Measurements from ENCODE around the gene NPC1L1. TPM values are rescaled to one million over a fixed set of nuclear protein-coding genes. Genes with fewer than 3 reads are reported as not detected.
A peak's percentile ranks its signal among the peaks of the same experiment; 100 is the strongest.
"Not testable (repeated sequence)": the region's sequence is repeated elsewhere in the genome, so short reads cannot be mapped to it uniquely, and the experiment has no call there.

NPC1L1 gene
- total and polyA plus RNA-seq, 2 donors (not counting 1 experiment from before 2014, with no cell fraction given): 0.07 TPM; not detected in 1

DNA sequence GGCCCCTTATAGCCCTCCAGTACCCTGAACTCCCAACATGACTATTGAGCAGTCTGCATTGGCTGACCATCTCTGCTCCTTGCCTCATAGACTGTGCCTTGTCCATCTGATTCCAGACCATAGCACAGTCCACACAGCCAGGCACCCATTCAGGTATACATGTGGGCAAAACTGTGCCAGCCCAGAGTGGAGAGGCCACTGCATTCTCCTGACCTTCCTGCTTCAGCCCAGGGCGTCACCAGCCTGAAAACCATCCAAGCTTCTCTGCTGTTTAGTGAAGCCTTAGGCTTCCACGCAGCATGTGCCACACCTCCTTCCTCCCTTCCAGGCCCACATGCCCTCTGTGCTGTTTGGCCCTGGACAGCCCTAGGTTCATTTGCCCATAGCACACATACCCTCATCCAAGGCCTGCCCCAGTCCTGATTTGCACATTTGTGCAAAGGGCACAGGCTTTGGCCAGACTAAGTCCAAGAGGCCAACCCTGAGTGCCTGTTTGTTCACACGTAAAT is 22.1 kb upstream of the NPC1L1 start:
- Histone ChIP-seq H3K79me2 (ENCODE audit: control insufficient read depth, insufficient read depth, low read length) (peaks cover 4% of the 10 kb centered on the region), H3K9me3 (ENCODE audit: control extremely low read depth in 1 of 3, control insufficient read depth in 2 of 3, insufficient read depth in 1 of 3, low read length in 2 of 3) (no peaks in the 10 kb centered on the region), H3K27ac (ENCODE audit: low read length in 2 of 2) (no peak overlapping the region), H3K27me3 (replicated peaks in 1 of 4; ENCODE audit: control extremely low read depth in 1 of 4, control insufficient read depth in 3 of 4, insufficient read depth in 4 of 4, low read length in 3 of 4) (no peaks in the 10 kb centered on the region), H3K36me3 (replicated peaks in 1 of 2; ENCODE audit: control extremely low read depth in 1 of 2, control insufficient read depth in 1 of 2, extremely low read depth in 1 of 2, insufficient read depth in 2 of 2, low read length in 1 of 2) (peaks cover 2 to 41% of the 10 kb centered on the region in 2 experiments), H3K4me2 (replicated peaks; ENCODE audit: low read depth, low read length, poor library complexity, severe bottlenecking) (no peak overlapping the region), H2AFZ (ENCODE audit: insufficient read depth, low read depth, low read length, poor library complexity, severe bottlenecking) (no peak overlapping the region), H4K20me1 (ENCODE audit: control insufficient read depth, insufficient read depth, low read length, poor library complexity, severe bottlenecking) (peaks cover 9% of the 10 kb centered on the region), H3K4me1 (ENCODE audit: control insufficient read depth in 2 of 2, insufficient read depth in 2 of 2, low read length in 2 of 2) (no peaks in the 10 kb centered on the region), H3K4me3 (ENCODE audit: control extremely low read depth in 1 of 5, extremely low read depth in 1 of 5, insufficient read depth in 1 of 5, low read depth in 2 of 5, low read length in 4 of 5) (no peak overlapping the region), H3K9ac (ENCODE audit: low read length) (no peak overlapping the region)
- Mint-ChIP-seq H3K9me3 (ENCODE audit: insufficient read depth) (no peaks in the 10 kb centered on the region), H3K4me1 (no peaks in the 10 kb centered on the region), H3K27ac (peak overlapping the region; percentile 20), H3K27me3 (no peaks in the 10 kb centered on the region), H3K4me3 (no peak overlapping the region)
- no peak for ATAC-seq (ENCODE audit: low read depth)
- intact Hi-C loops (cut with micrococcal nuclease): no loop called here
- POLR2A ChIA-PET: no interaction called here
- peak; percentile 4 for DNase-seq
- CTCF ChIA-PET: interaction anchor here (4.6 kb wide), 1 partner anchor 322 kb away, joined by 42 read pairs; no protein-coding TSS in a partner anchor
- TF ChIP-seq, protein P1, sequence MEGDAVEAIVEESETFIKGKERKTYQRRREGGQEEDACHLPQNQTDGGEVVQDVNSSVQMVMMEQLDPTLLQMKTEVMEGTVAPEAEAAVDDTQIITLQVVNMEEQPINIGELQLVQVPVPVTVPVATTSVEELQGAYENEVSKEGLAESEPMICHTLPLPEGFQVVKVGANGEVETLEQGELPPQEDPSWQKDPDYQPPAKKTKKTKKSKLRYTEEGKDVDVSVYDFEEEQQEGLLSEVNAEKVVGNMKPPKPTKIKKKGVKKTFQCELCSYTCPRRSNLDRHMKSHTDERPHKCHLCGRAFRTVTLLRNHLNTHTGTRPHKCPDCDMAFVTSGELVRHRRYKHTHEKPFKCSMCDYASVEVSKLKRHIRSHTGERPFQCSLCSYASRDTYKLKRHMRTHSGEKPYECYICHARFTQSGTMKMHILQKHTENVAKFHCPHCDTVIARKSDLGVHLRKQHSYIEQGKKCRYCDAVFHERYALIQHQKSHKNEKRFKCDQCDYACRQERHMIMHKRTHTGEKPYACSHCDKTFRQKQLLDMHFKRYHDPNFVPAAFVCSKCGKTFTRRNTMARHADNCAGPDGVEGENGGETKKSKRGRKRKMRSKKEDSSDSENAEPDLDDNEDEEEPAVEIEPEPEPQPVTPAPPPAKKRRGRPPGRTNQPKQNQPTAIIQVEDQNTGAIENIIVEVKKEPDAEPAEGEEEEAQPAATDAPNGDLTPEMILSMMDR (IDR thresholded peaks at IDR 0.05): no peak
- 96% methylated on average over 3 of the region's 3 CpGs for WGBS (ENCODE audit: insufficient coverage)

DNA sequence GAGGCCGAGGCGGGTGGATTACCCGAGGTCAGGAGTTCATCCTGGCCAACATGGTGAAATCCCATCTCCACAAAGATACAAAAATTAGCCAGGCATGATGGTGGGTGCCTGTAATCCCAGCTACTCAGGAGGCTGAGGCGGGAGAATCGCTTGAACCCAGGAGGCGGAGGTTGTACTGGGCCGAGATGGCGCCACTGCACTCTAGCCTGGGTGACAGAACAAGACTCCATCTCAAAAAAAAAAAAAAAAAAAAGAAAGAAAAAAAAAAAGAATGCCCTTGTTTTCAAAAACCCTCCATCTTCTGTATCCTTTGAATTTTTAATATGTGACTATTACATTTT is 21.5 kb upstream of the NPC1L1 start:
- ATAC-seq (ENCODE audit: low read depth); H3K4me2 ChIP-seq (replicated peaks; ENCODE audit: low read depth, low read length, poor library complexity, severe bottlenecking); H3K9ac ChIP-seq (ENCODE audit: low read length); H3K4me3 Mint-ChIP-seq; DNase-seq; H3K4me1 Mint-ChIP-seq; H3K27ac ChIP-seq (ENCODE audit: low read length in 2 of 2); H3K4me1 ChIP-seq (ENCODE audit: control insufficient read depth in 2 of 2, insufficient read depth in 2 of 2, low read length in 2 of 2); H3K27me3 ChIP-seq (replicated peaks in 1 of 4; ENCODE audit: control extremely low read depth in 1 of 4, control insufficient read depth in 3 of 4, insufficient read depth in 4 of 4, low read length in 3 of 4); H3K9me3 ChIP-seq (ENCODE audit: control extremely low read depth in 1 of 3, control insufficient read depth in 2 of 3, insufficient read depth in 1 of 3, low read length in 2 of 3); H3K4me3 ChIP-seq (ENCODE audit: control extremely low read depth in 1 of 5, extremely low read depth in 1 of 5, insufficient read depth in 1 of 5, low read depth in 2 of 5, low read length in 4 of 5); CTCF ChIA-PET; H3K79me2 ChIP-seq (ENCODE audit: control insufficient read depth, insufficient read depth, low read length); H3K27ac Mint-ChIP-seq; H4K20me1 ChIP-seq (ENCODE audit: control insufficient read depth, insufficient read depth, low read length, poor library complexity, severe bottlenecking); H2AFZ ChIP-seq (ENCODE audit: insufficient read depth, low read depth, low read length, poor library complexity, severe bottlenecking); POLR2A ChIA-PET; H3K9me3 Mint-ChIP-seq (ENCODE audit: insufficient read depth); intact Hi-C loops (cut with micrococcal nuclease); H3K27me3 Mint-ChIP-seq: not testable (repeated sequence)
- WGBS (ENCODE audit: insufficient coverage): 94% methylated on average over 3 of the region's 8 CpGs
- H3K36me3 ChIP-seq (replicated peaks in 1 of 2; ENCODE audit: control extremely low read depth in 1 of 2, control insufficient read depth in 1 of 2, extremely low read depth in 1 of 2, insufficient read depth in 2 of 2, low read length in 1 of 2): peaks cover 2 to 34% of the 10 kb centered on the region in 2 experiments

All from B cell (primary cell).